ENCODE data around the gene ATRN.
"Not testable (repeated sequence)": the region's sequence is repeated elsewhere in the genome, so short reads cannot be mapped to it uniquely, and the experiment has no call there.

The ATRN gene

GRCh38 chr20:3521852-3522740 lies 51.3 kb downstream of the ATRN start:
- no peak for DNase-seq

GRCh38 chr20:3524696-3525095 lies 53.9 kb downstream of the ATRN start:
- not testable (repeated sequence) for DNase-seq

DNA sequence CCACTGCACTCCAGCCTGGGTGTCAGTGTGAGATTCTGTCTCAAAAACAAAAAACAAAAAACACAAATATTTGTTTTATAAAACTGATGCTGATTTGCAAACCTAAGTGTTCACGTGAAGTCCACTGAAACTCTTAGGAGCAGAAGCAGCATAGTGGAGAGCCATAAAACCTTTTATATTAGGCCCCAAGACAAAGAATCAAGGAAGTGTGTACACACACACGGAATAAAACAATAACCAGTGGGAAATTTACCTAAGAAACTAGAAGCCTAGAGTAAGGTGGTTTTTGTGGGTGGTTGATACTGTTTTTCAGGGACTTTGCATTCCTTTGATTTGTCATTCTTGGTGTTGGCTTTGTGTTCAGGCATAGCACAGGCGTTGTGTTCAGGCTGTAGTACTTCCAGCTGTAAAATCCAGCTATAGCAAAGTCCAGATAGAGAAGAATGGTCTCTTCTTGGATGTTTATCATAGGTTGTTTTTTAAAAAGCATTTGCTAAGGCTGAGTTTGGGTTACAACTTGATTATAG lies 61.3 kb downstream of the ATRN start:
- DNase-seq: no peak

DNA sequence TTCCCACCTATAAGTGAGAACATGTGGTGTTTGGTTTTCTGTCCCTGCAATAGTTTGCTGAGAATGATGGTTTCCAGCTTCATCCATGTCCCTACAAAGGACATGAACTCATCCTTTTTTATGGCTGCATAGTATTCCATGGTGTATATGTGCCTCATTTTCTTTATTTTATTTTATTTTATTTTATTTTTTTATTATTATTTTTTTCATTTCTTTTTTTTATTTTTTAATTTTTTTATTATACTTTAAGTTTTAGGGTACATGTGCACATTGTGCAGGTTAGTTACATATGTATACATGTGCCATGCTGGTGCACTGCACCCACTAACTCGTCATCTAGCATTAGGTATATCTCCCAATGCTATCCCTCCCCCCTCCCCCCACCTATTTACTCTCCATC lies 66.9 kb downstream of the ATRN start:
- not testable (repeated sequence) for DNase-seq

DNA sequence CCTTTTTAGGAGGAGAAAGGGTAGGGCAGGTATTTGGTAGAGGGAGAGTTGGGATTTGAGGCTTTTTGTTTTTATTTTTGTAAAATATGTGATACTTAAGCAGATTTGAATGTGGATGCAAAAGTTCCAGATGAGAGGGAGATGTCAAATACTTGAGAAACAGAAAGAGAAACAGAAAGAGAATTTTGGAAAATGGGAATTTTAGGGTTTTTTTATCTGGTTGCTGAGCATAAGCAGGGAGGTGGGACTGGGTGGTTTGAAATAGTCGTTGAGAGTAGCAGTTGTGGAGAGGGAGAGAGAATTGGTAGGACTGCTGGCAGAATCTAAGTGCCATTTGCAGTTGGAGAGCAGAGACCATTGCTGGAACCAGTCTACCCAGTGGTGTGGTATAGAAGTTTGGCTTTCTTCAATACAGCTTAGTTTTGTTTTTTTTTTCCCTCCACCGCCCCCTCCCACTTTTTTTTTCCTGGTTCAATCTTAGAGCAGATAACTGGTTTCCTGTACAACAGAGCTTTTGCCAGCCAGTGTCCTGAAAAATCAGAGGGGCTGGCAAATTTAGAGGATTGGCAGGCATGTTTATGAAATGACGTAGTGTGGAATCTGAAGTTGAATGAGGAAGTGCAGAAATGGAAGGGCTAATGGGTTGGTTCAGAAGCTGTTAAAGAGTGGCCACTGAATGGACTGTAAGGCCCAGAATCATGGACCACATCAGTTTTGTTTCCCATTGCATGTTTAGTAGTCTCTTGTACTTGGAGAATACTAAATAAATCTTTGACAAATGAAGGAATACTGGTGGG lies 68.7 kb downstream of the ATRN start:
- DNase-seq: no peak

DNA sequence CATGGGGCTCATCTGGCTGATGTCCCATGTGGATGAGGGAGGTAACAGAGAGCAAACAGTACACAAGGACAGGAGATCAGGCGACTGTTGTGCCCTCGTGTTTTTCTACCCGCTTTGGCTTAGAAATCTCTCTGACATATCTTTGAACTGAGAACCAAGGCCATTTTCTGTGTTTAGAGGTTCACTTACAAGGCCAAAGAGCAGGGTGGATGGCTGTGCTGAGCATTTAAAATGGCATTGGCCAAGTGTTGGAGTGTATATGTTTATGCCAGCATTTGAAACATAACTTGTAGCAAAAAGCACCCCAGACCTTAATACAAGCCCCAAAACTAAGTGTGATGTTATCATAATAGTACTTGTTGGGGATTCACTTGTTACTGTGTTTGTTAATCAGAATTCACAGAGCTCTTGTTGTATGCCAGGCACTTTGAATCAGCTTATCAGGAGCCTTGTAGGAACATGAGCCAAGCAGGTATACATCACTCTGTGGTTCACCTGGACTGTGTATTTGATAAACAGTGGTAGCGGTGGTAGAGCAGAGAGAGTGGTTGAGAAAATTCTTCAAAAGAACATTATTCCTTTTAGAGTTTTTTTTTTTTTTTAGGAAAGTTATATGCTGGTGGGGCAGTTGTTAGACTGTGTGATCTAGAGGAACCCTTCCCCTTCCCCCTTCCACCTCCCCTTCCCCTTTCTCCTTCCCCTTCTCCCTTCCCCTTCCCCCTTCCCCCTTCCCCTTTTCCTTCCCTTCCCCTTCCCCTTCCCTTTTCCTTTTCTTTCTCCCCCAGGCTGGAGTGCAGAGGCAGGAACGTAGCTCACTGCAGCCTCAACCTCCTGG lies 71.3 kb downstream of the ATRN start:
- DNase-seq: no peak

DNA sequence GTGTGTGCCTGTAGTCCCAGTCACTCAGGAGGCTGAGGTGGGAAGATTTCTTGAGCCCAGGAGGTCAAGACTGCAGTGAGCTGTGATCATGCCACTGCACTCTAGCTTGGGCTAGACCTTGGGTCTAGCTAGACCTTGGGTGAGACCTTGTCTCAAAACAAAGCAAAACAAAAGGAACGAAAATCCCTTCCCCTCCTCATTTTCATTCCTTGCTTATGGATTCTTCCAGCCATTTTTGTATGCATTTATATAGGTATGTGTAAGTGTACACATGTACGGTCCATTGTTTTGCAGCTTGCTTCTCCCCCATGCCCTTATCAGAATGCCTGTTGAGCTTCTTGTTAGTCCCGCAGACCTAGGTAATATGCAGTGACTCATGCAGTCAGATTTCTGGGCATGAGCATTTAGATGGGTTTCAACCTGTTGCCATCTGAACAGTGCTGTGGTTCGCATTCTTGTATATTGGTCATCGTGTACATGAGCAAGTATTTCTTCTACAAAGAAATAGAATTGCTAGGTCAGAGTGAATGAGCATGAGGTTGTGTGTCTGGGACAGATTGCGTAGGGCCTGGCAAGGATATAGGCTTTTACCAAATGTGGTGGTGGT lies 73.2 kb downstream of the ATRN start:
- no peak for DNase-seq

DNA sequence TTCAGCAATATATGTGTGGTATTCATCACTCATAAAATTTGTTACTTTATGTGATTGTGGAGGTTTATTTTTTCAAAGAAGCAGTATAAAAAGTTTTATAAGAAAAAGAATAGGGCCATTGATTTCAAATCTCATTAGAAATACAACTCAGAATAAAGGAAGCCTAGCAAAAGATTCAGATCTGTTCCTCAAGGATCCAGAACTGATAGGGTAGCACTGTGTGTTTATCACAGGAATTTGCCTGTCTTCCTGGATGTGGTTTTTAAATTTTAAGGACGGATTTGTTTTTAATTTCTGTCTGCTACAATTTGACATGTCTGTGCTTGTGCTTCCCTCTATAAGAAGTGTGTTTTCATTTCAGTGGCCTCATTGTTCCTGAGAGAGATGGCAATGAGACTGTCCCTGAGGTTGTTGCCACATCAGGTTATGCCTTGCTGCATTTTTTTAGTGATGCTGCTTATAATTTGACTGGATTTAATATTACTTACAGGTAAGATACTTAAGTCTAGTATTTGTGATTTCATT lies 74.6 kb downstream of the ATRN start:
- no peak for DNase-seq

DNA sequence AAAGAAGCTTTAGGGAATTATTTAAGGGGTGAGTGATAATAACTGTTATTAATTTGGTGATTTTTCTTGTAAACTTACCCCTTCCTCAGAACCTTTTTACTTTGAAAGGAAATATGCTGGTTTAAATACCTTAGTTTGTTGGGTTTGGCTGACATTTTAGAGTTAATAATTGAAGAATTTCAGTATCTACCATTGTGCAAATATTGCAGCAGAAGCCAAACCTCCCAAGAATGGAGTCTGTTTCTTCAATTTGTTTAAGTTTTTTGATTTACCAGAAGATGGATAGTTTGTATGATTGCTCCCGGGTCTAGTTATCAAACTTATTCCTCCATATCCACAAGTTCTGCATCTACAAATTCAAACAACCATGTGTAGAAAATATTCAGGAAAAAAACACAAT lies 77.1 kb downstream of the ATRN start:
- no peak for DNase-seq

- no peak for DNase-seq
These were observed 80.0 kb downstream of the ATRN start for GRCh38 chr20:3550837-3551236.

DNA sequence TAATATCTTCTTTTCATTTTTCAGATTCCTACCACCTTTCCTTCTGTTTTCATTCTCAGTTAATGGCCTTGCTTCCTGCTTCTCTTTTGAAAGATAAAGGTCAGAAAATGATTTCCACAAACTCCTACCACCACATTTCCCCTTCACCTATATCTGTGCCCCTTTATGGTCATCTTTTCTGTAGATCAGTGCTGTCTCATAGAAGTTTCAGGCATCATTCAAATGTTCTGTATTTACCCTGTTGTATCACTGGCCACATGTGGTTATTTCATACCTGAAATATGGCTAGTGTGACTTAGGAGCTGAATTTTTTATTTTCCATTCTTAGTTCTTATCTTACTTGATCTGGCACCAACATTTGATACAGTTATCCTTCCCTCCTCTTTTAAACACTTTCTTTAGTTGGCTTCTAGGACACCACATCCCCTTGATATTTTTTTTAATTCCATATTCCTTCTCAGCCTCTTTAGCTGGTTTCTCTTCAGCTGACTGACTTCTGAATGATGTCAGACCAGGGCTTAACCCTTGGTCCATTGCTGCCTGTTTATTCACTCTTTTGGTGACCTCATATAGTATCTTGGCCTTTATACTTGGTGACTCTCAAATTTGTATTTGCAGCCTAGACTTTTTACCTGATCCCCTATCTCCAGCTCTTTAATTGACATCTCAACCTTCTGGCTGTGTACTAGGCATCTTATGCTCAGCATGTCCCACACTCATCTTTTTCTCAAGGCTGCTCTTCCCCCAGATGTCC lies 81.0 kb downstream of the ATRN start:
- no peak for DNase-seq

DNA sequence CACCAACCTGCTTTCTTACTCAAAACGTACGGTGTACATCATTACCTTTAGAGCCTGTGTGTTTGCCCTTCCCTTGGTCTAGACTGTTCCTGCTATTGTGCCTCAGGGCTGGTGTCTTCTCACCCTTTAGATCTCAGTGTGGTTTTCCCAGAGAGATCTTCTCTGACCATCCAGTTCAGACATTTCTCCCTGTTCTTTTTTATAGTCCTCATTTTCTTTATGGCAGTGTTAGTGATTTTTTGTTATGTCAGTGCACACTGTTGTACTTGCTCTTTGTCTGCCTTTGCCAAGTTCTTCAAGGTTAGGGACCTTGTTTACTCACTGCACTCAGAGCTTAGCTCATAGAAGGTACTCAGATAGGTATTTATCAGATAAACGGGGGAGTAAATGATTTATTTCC lies 82.8 kb downstream of the ATRN start:
- no peak for DNase-seq

GRCh38 chr20:3557237-3557785 lies 86.5 kb downstream of the ATRN start:
- DNase-seq: no peak

- DNase-seq: no peak
These were observed 88.4 kb downstream of the ATRN start for GRCh38 chr20:3559231-3559630.

DNA sequence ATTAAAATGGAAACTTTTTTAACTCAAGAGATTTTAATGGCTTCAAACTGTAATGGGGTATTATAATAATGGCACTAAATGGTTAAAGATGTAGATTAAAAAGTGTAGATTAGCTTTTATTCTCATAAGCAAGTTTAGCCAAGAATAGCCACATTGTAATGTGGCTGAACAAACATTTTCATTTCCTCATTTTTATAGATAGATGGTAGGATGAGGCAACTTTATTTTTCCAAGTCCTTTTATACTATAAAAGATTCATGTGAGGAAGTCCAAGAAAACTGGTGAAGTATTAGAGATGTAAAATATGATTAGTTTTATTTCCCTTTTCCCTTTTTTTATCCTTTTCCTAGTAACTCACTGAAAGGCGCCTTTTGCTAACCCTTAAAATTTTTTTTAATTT lies 88.8 kb downstream of the ATRN start:
- DNase-seq: no peak

DNA sequence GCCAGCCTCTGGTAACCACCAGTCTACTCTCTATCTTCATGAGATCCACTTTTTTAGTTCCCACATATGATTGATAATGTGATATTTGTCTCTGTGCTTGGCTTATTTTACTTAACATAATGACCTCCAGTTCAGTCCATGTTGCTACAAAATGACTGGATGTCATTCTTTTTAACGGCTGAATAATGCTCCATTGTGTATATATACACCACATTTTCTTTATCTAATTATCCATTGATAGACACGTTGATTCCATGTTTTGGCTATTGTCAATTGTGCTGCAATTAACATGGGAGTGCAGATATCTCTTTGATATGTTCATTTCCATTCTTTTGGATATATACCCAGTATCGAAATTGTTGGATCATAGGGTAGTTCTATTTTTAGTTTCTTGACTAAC lies 89.3 kb downstream of the ATRN start:
- no peak for DNase-seq

DNA sequence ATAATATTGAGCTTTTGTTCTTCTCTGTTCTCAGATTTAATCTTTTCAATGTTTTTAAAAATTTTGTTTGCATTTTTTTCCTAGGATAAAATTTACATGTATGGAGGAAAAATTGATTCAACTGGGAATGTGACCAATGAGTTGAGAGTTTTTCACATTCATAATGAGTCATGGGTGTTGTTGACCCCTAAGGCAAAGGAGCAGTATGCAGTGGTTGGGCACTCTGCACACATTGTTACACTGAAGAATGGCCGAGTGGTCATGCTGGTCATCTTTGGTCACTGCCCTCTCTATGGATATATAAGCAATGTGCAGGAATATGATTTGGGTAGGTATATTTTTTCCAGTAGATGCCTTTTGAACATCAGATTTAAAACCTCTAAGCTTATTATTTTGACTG lies 89.8 kb downstream of the ATRN start:
- DNase-seq: no peak

- no peak for DNase-seq
These were observed 92.3 kb downstream of the ATRN start for GRCh38 chr20:3563133-3563532.

DNA sequence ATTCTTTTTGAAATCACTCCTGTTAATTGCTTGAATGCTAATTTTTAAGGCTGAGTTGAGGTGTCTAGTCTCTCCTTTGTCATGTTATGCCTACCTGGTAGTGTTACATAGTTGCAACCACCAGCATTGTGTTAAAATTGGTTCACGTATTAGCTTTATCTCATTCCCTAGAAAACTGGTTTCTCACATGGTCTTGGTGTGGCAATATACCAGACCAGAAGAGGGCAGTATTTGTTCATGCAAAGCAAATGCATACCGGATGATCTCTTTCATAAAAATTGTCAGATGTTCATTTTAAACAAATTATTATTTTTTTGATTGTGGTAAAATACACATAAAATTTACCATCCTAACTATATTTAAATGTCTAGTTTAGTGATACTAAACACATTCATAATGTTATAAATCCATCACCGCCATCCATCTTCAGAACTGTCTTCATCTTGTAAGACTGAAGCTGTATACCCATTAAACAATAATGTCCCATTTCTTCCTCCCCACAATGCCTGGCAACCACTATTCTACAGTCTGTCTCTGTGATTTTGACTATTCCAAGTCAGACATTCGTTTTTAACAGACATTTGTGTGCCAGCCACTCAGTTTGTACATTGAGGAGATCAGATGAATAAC lies 92.8 kb downstream of the ATRN start:
- DNase-seq: no peak

GRCh38 chr20:3565851-3566250 lies 95.0 kb downstream of the ATRN start:
- DNase-seq: no peak

DNA sequence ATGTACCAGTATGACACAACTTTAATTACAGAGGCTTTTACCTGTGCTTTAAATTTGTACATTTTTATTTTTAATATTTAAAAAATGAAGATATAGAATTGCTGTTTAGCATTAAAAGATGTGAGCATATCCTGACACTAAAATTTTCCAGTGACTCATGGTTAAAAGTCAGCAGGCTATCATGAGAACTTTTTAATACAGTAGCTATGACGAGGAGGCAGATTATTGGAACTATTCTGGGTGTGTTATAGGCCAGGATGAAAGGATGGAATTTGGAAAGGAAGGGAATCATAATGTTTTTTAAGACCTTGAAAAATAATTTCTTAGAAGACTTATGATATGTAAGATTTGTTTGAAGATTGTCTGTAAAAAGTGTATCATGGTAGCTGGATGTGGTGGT lies 101.3 kb downstream of the ATRN start:
- DNase-seq: no peak

All from effector CD8-positive, alpha-beta T cell (primary cell).